Peyer's patch (tissue), 4 donors: Measurements from ENCODE around the gene TSC22D3. TPM values are rescaled to one million over a fixed set of nuclear protein-coding genes. Genes with fewer than 3 reads are reported as not detected.

Experiments
- DNase-seq, 3 donors: peaks; one replicate each; pipeline ENCODE4 v3.0.0-alpha.2; 2017 to 2019
- H3K27ac ChIP-seq, 4 donors: fragments of 200-600 bp; sonication (generic); one replicate each; pipeline ENCODE4 v1.5.1; 2016 to 2019
- H3K27me3 ChIP-seq, 2 donors: fragments of 200-600 bp; sonication (generic); one replicate each; pipeline ENCODE4 v1.5.1; 2019
- H3K36me3 ChIP-seq, 3 donors: fragments of 200-600 bp; sonication (generic); one replicate each; pipeline ENCODE4 v1.5.1; 2016 to 2019
- H3K4me1 ChIP-seq, 4 donors: fragments of 200-600 bp; sonication (generic); one replicate each; pipeline ENCODE4 v1.5.1; 2016 to 2019
- H3K4me3 ChIP-seq, 4 donors: fragments of 200-600 bp; sonication (generic); 1 replicate in 3 of 4; 2 replicates in 1 of 4; pipeline ENCODE4 v1.5.1; 2016 to 2019; ENCODE audit warnings: mild to moderate bottlenecking in 1 of 4
- H3K9me3 ChIP-seq, 4 donors: fragments of 200-600 bp; sonication (generic); one replicate each; pipeline ENCODE4 v1.5.1; 2016 to 2019; ENCODE audit warnings: mild to moderate bottlenecking in 1 of 4
- CTCF ChIP-seq, 6 experiments: fragments of 450-650 bp in 4 of 6; fragments of 200-600 bp in 2 of 6; sonication (generic) in 1 of 6; IDR thresholded peaks; one replicate each; pipeline ENCODE4 v1.5.1; 2017 to 2019; ENCODE audit warnings: antibody characterized with exemption in 6 of 6, mild to moderate bottlenecking in 3 of 6, moderate library complexity in 1 of 6
- POLR2A ChIP-seq, 2 donors: fragments of 450-650 bp; IDR thresholded peaks; one replicate each; pipeline ENCODE4 v1.5.1; 2017; ENCODE audit warnings: antibody characterized with exemption in 2 of 2, mild to moderate bottlenecking in 2 of 2, moderate library complexity in 2 of 2
- total RNA-seq, 4 donors: library from RNA; depleted of rRNA; stranded (reverse); fragments of >200 nt; gene quantifications; one replicate each; pipeline ENCODE4 v1.1.0, GENCODE V29; 2016

The TSC22D3 gene
- total RNA-seq, 4 donors from 2014 or later, result 185 to 1,146 (median 313) TPM

DNA sequence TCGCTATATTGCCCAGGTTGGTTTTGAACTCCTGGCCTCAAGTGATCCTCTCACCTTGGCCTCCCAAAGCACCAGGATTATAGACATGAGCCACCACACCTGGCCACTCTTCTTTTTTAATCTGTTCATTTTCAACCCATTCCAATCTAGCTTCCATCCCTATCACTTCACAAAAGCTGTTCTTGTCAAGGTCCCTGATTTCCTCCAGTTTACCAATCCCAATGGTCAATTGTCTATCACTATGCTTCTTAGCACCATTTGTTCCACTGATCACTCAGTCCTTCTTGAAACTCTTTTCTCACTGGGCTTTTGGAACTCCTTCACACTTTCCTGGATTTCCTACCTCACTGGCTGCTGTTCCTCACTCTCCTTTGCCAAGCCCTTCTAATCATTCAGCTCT lies 108.7 kb downstream of the TSC22D3 start:
- no peak for DNase-seq
- Histone ChIP-seq H3K27me3 (no peaks in the 10 kb centered on the region), H3K9me3 (no peaks in the 10 kb centered on the region), H3K4me3 (no peak overlapping the region), H3K4me1 (no peaks in the 10 kb centered on the region), H3K27ac (no peak overlapping the region), H3K36me3 (no peaks in the 10 kb centered on the region)
- TF ChIP-seq POLR2A (IDR thresholded peaks at IDR 0.05), result no peak
- TF ChIP-seq CTCF (IDR thresholded peaks at IDR 0.05), result no peak

Other genes with a start within 250 kb of the TSC22D3 start
- gene PRPS1, start 147.3 kb downstream of the TSC22D3 start, total RNA-seq, result 10 to 100 TPM in 2 of 4 donors, 1 to 10 TPM in 2; 2.6 to 43.7 (median 9.3) TPM
- gene NCBP2L, start 1.9 kb upstream of the TSC22D3 start, total RNA-seq, result not detected
- 10 to 100 TPM in 1 of 4 donors, 1 to 10 TPM in 3; 4.9 to 10.2 (median 8.1) TPM for gene MID2, start 50.1 kb upstream of the TSC22D3 start, total RNA-seq
- not detected for gene TEX13B, start 206.6 kb upstream of the TSC22D3 start, total RNA-seq